Peyer's patch (tissue), 4 donors: Measurements from ENCODE around the gene LPO.

Experiments used
- POLR2A ChIP-seq, 2 donors: fragments of 450-650 bp; IDR thresholded peaks; one replicate each; pipeline ENCODE4 v1.5.1; 2017; ENCODE audit warnings: antibody characterized with exemption in 2 of 2, mild to moderate bottlenecking in 2 of 2, moderate library complexity in 2 of 2
- TF ChIP-seq, protein P1 (sequence below), 6 experiments: fragments of 450-650 bp in 4 of 6; fragments of 200-600 bp in 2 of 6; sonication (generic) in 1 of 6; IDR thresholded peaks; one replicate each; pipeline ENCODE4 v1.5.1; 2017 to 2019; ENCODE audit warnings: antibody characterized with exemption in 6 of 6, mild to moderate bottlenecking in 3 of 6, moderate library complexity in 1 of 6

DNA sequence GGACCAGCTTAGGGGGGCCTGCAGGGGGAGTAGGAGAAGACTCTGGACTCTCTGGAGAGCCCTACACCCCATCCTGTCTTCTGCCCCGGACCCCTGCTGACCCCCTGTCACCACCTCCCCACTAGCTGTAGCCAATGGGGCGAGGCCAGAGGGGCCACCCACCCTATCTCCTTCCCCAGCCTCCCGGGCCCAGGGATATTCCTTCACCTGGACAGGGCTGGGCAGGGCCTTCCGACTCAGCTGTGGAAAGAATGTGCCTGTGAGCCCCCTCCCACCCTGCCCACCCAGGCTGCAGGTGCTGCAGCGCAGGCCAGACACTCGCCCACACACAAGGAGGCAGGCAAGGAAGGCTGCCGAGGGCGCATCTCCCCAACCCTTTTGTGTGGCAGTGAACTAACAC lies 67.2 kb downstream of the LPO start:
- TF ChIP-seq, protein P1, sequence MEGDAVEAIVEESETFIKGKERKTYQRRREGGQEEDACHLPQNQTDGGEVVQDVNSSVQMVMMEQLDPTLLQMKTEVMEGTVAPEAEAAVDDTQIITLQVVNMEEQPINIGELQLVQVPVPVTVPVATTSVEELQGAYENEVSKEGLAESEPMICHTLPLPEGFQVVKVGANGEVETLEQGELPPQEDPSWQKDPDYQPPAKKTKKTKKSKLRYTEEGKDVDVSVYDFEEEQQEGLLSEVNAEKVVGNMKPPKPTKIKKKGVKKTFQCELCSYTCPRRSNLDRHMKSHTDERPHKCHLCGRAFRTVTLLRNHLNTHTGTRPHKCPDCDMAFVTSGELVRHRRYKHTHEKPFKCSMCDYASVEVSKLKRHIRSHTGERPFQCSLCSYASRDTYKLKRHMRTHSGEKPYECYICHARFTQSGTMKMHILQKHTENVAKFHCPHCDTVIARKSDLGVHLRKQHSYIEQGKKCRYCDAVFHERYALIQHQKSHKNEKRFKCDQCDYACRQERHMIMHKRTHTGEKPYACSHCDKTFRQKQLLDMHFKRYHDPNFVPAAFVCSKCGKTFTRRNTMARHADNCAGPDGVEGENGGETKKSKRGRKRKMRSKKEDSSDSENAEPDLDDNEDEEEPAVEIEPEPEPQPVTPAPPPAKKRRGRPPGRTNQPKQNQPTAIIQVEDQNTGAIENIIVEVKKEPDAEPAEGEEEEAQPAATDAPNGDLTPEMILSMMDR (IDR thresholded peaks at IDR 0.05), result no peak
- no peak for TF ChIP-seq POLR2A (IDR thresholded peaks at IDR 0.05)
